ENCODE data around the gene POC1A.

The POC1A gene

GRCh38 chr3:52145736-52146110, 8.5 kb downstream of the POC1A start:
- DNase-seq (ENCODE audit: low read depth), result no peak
- no peak overlapping the region for H3K4me3 ChIP-seq (ENCODE audit: low read length)
- no peak for TF ChIP-seq CTCF (conservative IDR thresholded peaks at IDR 0.05; ENCODE audit: low read length)

GRCh38 chr3:52144796-52145735, 9.2 kb downstream of the POC1A start:
- TF ChIP-seq CTCF (conservative IDR thresholded peaks at IDR 0.05; ENCODE audit: low read length), result no peak
- H3K4me3 ChIP-seq (ENCODE audit: low read length), result no peak overlapping the region
- no peak for DNase-seq (ENCODE audit: low read depth)

GRCh38 chr3:52144034-52144795, 10.0 kb downstream of the POC1A start:
- peak; percentile 84 for DNase-seq (ENCODE audit: low read depth)
- no peak overlapping the region for H3K4me3 ChIP-seq (ENCODE audit: low read length)
- TF ChIP-seq CTCF (conservative IDR thresholded peaks at IDR 0.05; ENCODE audit: low read length), result peak; percentile 95

GRCh38 chr3:52143616-52144015, 10.6 kb downstream of the POC1A start:
- H3K4me3 ChIP-seq (ENCODE audit: low read length), result no peak overlapping the region
- no peak for DNase-seq (ENCODE audit: low read depth)
- no peak for TF ChIP-seq CTCF (conservative IDR thresholded peaks at IDR 0.05; ENCODE audit: low read length)

- H3K4me3 ChIP-seq (ENCODE audit: low read length), result no peak overlapping the region
- no peak for DNase-seq (ENCODE audit: low read depth)
- TF ChIP-seq CTCF (conservative IDR thresholded peaks at IDR 0.05; ENCODE audit: low read length), result no peak
Observed at GRCh38 chr3:52143156-52143555, 11.1 kb downstream of the POC1A start.

- TF ChIP-seq CTCF (conservative IDR thresholded peaks at IDR 0.05; ENCODE audit: low read length), result no peak
- H3K4me3 ChIP-seq (ENCODE audit: low read length), result no peak overlapping the region
- DNase-seq (ENCODE audit: low read depth), result no peak
Observed at GRCh38 chr3:52141751-52142150, 12.5 kb downstream of the POC1A start.
